Activated naive CD4-positive, alpha-beta T cell treated with anti-CD3 and anti-CD28 coated beads, Interleukin-2, amount 10 ng/mL, durations not matched to agents 7 days and 5 days (primary cell): ENCODE measurements around the gene KIAA1217.
"Not testable (repeated sequence)": the region's sequence is repeated elsewhere in the genome, so short reads cannot be mapped to it uniquely, and the experiment has no call there.

ENCODE experiments used
- CTCF ChIA-PET: fragments of 350-600 bp; sonication (Branson Sonifier 250); formaldehyde crosslinking; loops from one replicate; lab custom pipeline; 2021; ENCODE audit warnings: antibody characterized with exemption; lab: Charles Lee
- DNase-seq: peaks from one replicate; pipeline ENCODE4 v3.0.0-alpha.2; 2020
- H3K27ac Mint-ChIP-seq: one replicate; pipeline ENCODE4 v1.8.0; 2021; ENCODE audit warnings: mild to moderate bottlenecking, moderate library complexity, mixed read lengths
- H3K27me3 Mint-ChIP-seq: one replicate; pipeline ENCODE4 v1.8.0; 2021; ENCODE audit warnings: mild to moderate bottlenecking, mixed read lengths
- H3K36me3 Mint-ChIP-seq: one replicate; pipeline ENCODE4 v1.8.0; 2021; ENCODE audit warnings: mixed read lengths
- H3K4me1 Mint-ChIP-seq: one replicate; pipeline ENCODE4 v1.8.0; 2021; ENCODE audit warnings: mixed read lengths
- H3K4me3 Mint-ChIP-seq: one replicate; pipeline ENCODE4 v1.8.0; 2021; ENCODE audit warnings: mild to moderate bottlenecking, moderate library complexity, mixed read lengths
- H3K9me3 Mint-ChIP-seq: one replicate; pipeline ENCODE4 v1.8.0; 2021; ENCODE audit warnings: mixed read lengths

The KIAA1217 gene

GRCh38 chr10:24482713-24483112, 273.8 kb downstream of the KIAA1217 start:
- H3K9me3 Mint-ChIP-seq, CTCF ChIA-PET: not testable (repeated sequence)

GRCh38 chr10:24483701-24484100, 274.8 kb downstream of the KIAA1217 start:
- no peaks in the 10 kb centered on the region for H3K27me3 Mint-ChIP-seq
- H3K4me1 Mint-ChIP-seq = peaks cover 7% of the 10 kb centered on the region
- peaks cover 3% of the 10 kb centered on the region for H3K9me3 Mint-ChIP-seq
- H3K36me3 Mint-ChIP-seq = no peaks in the 10 kb centered on the region
- no peak overlapping the region for H3K4me3 Mint-ChIP-seq
- DNase-seq = no peak
- CTCF ChIA-PET = no interaction called here
- no peak overlapping the region for H3K27ac Mint-ChIP-seq

More at GRCh38 chr10:24482713-24483112, 273.8 kb downstream of the KIAA1217 start:
- not testable (repeated sequence) for DNase-seq, H3K36me3 Mint-ChIP-seq, H3K27me3 Mint-ChIP-seq, H3K4me3 Mint-ChIP-seq, H3K27ac Mint-ChIP-seq, H3K4me1 Mint-ChIP-seq

- Mint-ChIP-seq H3K4me3 (no peak overlapping the region), H3K9me3 (no peaks in the 10 kb centered on the region), H3K36me3 (no peaks in the 10 kb centered on the region), H3K4me1 (peaks cover 7% of the 10 kb centered on the region), H3K27ac (no peak overlapping the region), H3K27me3 (no peaks in the 10 kb centered on the region)
- CTCF ChIA-PET = no interaction called here
- DNase-seq = no peak
Measured at GRCh38 chr10:24484771-24485170, 275.8 kb downstream of the KIAA1217 start.

GRCh38 chr10:24485304-24485703, 276.4 kb downstream of the KIAA1217 start:
- CTCF ChIA-PET = no interaction called here
- Mint-ChIP-seq H3K27ac (no peak overlapping the region), H3K4me3 (no peak overlapping the region), H3K27me3 (no peaks in the 10 kb centered on the region), H3K4me1 (peaks cover 7% of the 10 kb centered on the region), H3K9me3 (no peaks in the 10 kb centered on the region), H3K36me3 (no peaks in the 10 kb centered on the region)
- DNase-seq = no peak

DNA sequence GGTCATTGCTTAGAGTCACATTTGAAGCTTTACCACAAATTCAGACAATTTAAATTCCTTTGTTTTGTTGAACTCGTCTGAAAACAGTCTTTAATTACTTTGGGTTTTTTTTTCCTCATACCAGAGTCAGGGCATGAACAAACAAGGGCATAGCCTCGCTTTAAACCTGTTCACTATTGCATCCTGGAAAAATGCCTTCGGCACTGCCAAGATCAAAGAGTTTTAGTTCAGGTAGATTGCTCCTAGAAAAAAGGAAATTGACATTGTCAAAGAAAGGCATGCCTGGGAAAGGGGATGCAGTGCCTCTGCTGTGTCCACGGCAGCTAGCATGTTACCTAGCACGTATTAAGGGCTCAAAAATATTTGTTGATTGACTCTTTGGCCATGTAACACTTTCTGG, 279.7 kb downstream of the KIAA1217 start:
- Mint-ChIP-seq H3K9me3 (no peaks in the 10 kb centered on the region), H3K4me1 (peaks cover 3% of the 10 kb centered on the region)
- CTCF ChIA-PET = no interaction called here

DNA sequence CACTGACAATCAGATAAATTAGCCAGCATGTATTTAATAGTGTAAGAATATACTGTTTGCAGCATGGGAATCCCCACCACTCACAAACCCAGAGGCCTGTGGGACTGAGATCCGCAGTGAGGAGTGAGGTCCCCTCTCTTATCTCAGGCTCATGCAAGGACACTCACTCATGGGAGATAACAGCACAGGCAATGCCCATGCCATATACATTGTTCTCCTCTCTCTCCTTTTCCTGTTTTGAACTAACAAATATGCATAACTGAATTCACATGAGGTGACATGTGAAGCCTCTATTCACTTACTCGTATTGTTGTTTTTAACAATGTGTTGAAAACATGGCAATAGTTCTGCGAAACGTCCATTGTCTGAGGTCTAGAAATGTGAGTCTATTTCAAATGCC, 284.2 kb downstream of the KIAA1217 start:
- no peaks in the 10 kb centered on the region for H3K9me3 Mint-ChIP-seq
- H3K4me1 Mint-ChIP-seq = no peaks in the 10 kb centered on the region
- H3K4me3 Mint-ChIP-seq = no peak overlapping the region
- CTCF ChIA-PET = no interaction called here
- no peak overlapping the region for H3K27ac Mint-ChIP-seq
- no peaks in the 10 kb centered on the region for H3K27me3 Mint-ChIP-seq
- no peaks in the 10 kb centered on the region for H3K36me3 Mint-ChIP-seq
- no peak for DNase-seq

More for the DNA sequence above, 279.7 kb downstream of the KIAA1217 start:
- no peaks in the 10 kb centered on the region for H3K27me3 Mint-ChIP-seq
- DNase-seq = no peak
- no peak overlapping the region for H3K4me3 Mint-ChIP-seq
- H3K27ac Mint-ChIP-seq = no peak overlapping the region
- H3K36me3 Mint-ChIP-seq = no peaks in the 10 kb centered on the region

GRCh38 chr10:24494236-24494635, 285.3 kb downstream of the KIAA1217 start:
- Mint-ChIP-seq H3K4me1 (no peaks in the 10 kb centered on the region), H3K27me3 (no peaks in the 10 kb centered on the region), H3K27ac (no peak overlapping the region), H3K4me3 (no peak overlapping the region), H3K36me3 (no peaks in the 10 kb centered on the region), H3K9me3 (no peaks in the 10 kb centered on the region)
- DNase-seq = no peak
- CTCF ChIA-PET = no interaction called here

GRCh38 chr10:24494777-24495176, 285.8 kb downstream of the KIAA1217 start:
- Mint-ChIP-seq H3K27me3 (no peaks in the 10 kb centered on the region), H3K27ac (no peak overlapping the region)
- CTCF ChIA-PET = no interaction called here

DNA sequence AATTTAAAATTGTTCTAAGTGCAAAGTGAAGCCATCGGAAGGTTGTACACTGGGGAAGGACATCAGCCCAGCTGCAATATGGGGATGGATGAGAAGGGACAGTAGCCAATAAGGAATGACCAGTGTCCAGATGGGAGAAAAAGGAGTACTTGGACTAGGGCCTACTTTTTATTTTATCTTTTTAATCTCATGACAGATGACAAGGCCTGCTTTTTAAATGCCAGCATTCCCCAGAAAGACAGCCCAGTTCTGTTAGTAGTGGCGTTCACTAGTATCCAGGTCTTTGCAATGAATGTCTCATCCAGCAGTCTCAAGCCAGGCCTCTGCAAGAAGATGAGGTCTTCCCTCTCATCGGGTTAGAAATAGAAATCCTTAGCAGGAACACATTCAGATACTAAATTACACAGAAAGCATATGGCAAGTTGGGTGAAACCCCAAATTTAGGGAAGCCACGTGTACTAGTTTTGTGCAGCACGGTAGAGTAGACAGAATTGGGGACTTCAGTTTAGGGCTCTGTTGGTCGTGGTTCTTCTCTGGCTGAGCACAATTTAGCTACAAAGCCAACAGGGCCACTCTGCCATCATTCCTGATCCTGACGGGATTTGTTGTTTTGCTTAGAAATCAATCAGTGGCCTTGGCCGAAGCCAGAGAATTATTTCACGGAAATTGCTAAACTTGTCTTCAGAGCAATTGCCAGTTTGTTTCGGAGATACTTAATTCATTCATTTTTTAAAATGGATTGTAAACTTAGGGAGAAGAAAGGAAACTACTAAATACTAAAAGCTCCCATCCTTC, 286.9 kb downstream of the KIAA1217 start:
- H3K9me3 Mint-ChIP-seq = no peaks in the 10 kb centered on the region
- no peaks in the 10 kb centered on the region for H3K36me3 Mint-ChIP-seq
- H3K4me3 Mint-ChIP-seq = no peak overlapping the region
- H3K27ac Mint-ChIP-seq = no peak overlapping the region
- H3K27me3 Mint-ChIP-seq = no peaks in the 10 kb centered on the region
- CTCF ChIA-PET = no interaction called here
- no peak for DNase-seq
- H3K4me1 Mint-ChIP-seq = no peaks in the 10 kb centered on the region

More at GRCh38 chr10:24494777-24495176, 285.8 kb downstream of the KIAA1217 start:
- Mint-ChIP-seq H3K9me3 (no peaks in the 10 kb centered on the region), H3K4me3 (no peak overlapping the region), H3K36me3 (no peaks in the 10 kb centered on the region), H3K4me1 (no peaks in the 10 kb centered on the region)
- DNase-seq = no peak

DNA sequence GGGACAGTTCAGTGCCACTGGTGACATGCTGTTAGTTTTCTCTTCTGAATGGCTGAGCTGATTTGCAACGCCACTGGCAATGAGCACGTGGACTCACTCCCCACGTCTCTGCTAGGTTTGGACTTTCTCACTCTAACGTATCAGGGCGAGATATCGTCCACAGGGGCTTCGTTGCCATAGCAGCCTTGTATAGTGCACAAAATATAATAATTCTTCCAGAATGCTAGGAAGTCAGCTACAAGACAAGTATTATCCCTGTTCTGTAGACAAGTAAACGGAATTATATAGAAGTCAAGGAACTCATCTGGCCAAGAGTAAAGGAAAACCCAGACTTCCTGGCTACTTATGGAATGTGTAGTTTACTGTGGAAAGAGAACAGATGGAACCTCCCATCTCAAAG, 288.0 kb downstream of the KIAA1217 start:
- Mint-ChIP-seq H3K27ac (no peak overlapping the region), H3K36me3 (no peaks in the 10 kb centered on the region), H3K9me3 (no peaks in the 10 kb centered on the region), H3K4me3 (no peak overlapping the region), H3K4me1 (no peaks in the 10 kb centered on the region), H3K27me3 (no peaks in the 10 kb centered on the region)
- DNase-seq = no peak
- CTCF ChIA-PET = no interaction called here

- Mint-ChIP-seq H3K9me3 (no peaks in the 10 kb centered on the region), H3K27me3 (no peaks in the 10 kb centered on the region), H3K36me3 (no peaks in the 10 kb centered on the region), H3K27ac (no peak overlapping the region), H3K4me1 (no peaks in the 10 kb centered on the region), H3K4me3 (no peak overlapping the region)
- no peak for DNase-seq
- CTCF ChIA-PET = interaction anchor here (5.8 kb wide), 1 partner anchor 19 kb away, joined by 35 read pairs; no protein-coding TSS in a partner anchor
Measured at GRCh38 chr10:24501056-24501711, 292.2 kb downstream of the KIAA1217 start.

DNA sequence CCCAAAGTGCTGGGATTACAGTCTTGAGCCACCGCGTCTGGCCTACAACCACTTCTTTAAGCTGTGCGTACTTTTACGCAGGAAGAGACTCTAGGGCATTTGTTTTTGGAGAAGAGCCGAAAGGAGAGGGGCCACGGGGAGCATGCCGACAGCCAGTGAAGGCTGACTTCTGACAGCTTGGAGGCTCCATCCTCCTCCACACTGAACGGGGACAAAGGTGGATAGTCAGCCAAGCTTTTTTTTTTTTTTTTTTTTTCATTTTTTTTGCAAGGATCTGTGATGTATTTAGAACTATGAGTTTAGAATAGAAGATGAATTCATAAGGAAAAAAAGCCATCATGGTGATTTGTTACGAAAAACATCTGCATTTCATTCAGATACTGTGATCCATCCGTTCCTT, 293.1 kb downstream of the KIAA1217 start:
- no peaks in the 10 kb centered on the region for H3K4me1 Mint-ChIP-seq
- H3K27me3 Mint-ChIP-seq = no peaks in the 10 kb centered on the region
- CTCF ChIA-PET = interaction anchor here (0.7 to 5.8 kb wide), 4 partner anchors 18 to 141 kb away, joined by 3 to 35 read pairs (median 4); no protein-coding TSS in a partner anchor
- no peak overlapping the region for H3K27ac Mint-ChIP-seq
- no peak for DNase-seq
- H3K4me3 Mint-ChIP-seq = no peak overlapping the region
- no peaks in the 10 kb centered on the region for H3K36me3 Mint-ChIP-seq
- H3K9me3 Mint-ChIP-seq = no peaks in the 10 kb centered on the region

DNA sequence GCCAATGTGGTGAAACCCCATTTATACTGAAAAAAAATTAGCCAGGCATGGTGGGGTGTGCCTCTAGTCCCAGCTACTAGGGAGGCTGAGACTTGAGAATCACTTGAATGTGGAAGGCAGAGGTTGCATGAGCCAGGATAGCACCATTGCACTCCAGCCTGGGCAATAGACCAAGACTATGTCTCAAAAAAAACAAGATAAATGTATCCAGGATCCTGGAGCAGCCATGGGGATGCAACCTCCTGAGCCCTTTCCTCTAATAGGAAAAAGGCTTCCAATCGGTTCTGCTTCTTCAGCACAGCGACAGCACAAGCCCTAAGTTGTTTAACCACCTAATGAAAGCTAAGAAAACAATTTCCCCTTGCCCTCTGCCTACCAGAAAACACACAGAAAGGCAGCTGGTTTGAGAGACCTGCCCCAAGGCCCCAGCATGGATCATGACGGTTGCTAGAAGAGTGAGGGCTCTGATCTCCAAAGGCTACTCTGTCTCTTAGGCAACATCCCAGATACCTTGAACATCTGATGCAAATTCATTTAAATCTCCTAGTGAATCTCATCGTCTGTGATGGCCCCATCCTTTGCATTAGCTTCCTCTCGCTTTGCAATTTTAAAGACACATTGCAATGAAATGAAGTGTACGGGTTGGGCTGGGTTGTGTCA, 294.0 kb downstream of the KIAA1217 start:
- H3K27ac Mint-ChIP-seq = no peak overlapping the region
- no peaks in the 10 kb centered on the region for H3K9me3 Mint-ChIP-seq
- no peaks in the 10 kb centered on the region for H3K36me3 Mint-ChIP-seq
- no peak overlapping the region for H3K4me3 Mint-ChIP-seq
- H3K27me3 Mint-ChIP-seq = no peaks in the 10 kb centered on the region
- no peak for DNase-seq
- H3K4me1 Mint-ChIP-seq = no peaks in the 10 kb centered on the region
- CTCF ChIA-PET = interaction anchor here (1.0 to 5.8 kb wide), 3 partner anchors 17 to 142 kb away, joined by 4 to 35 read pairs (median 4); no protein-coding TSS in a partner anchor
